GM19023 (cell line): ENCODE data around the gene MDM4.

Experiments used
- ATAC-seq: cut with Tn5 transposase; IDR thresholded peaks from one replicate; pipeline ENCODE4 v1.9.1; 2021; ENCODE audit warnings: mild to moderate bottlenecking, moderate library complexity; ENCODE audit not compliant: unreplicated experiment

MDM4 gene

GRCh38 chr1:204600968-204601367 lies 84.8 kb downstream of the MDM4 start:
- ATAC-seq = no peak

DNA sequence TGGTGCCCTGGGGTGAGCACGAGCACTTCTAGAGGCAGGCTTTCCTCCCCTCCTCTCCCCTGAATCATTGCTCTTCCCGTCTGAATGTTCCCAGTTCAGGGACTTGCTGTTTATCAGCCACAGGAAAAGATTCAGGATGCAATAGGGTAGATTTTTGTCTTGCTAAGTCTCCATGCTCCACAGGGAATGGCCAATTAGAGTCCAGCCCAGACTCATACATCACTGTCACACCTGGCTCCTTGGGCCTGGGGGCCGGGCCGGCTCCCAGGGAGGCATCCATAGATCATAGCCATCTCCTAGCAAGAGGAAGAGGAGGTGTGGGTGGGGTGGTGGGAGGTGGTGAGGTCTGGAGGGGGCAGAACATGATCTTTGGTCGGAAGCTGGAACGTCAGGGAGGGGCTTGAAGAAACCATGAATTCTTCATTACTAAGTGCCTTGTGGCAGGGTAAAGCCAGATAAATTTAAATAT lies 85.9 kb downstream of the MDM4 start:
- ATAC-seq = no peak

GRCh38 chr1:204602871-204603542 lies 86.8 kb downstream of the MDM4 start:
- ATAC-seq = no peak

DNA sequence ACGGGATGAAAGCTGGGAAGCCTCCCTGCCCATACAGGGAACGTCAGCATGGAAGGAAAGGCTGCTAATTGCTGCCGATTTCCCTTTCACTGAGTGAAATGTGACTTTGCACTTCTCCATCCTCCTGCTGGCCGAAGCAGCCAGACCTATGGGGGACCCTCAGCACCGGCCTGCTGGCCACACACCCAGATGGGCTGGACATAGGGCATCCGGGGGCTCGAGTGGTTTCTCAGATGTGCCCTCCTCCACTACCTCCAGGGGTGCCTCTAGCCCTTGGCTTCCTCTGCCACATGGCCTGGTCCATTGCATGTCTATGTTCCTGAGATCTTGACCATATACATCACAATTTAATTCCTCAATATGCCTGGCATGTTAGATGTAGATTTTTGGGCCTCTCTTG lies 89.6 kb downstream of the MDM4 start:
- ATAC-seq = no peak
